Breast epithelium (tissue), 4 donors: ENCODE measurements around the gene RBFOX1. TPM values are rescaled to one million over a fixed set of nuclear protein-coding genes. Genes with fewer than 3 reads are reported as not detected.

ENCODE experiments used
- DNase-seq, 2 donors: peaks; one replicate each; pipeline ENCODE4 v3.0.0-alpha.2; 2019; ENCODE audit warnings: low spot score in 2 of 2
- H3K27ac ChIP-seq, 2 donors: fragments of 200-600 bp; sonication (generic) in 1 of 2; one replicate each; pipeline ENCODE4 v1.5.1; 2016 to 2019; ENCODE audit warnings: mild to moderate bottlenecking in 1 of 2
- H3K27me3 ChIP-seq, 2 donors: fragments of 200-600 bp; sonication (generic) in 1 of 2; one replicate each; pipeline versions ENCODE4 v1.5.1 to v1.6.0; 2017 to 2019; ENCODE audit warnings: control low read depth in 1 of 2, mild to moderate bottlenecking in 1 of 2
- H3K36me3 ChIP-seq: fragments of 200-600 bp; one replicate; pipeline ENCODE4 v1.5.1; 2019
- H3K4me1 ChIP-seq, 2 donors: fragments of 200-600 bp; sonication (generic); one replicate each; pipeline ENCODE4 v1.5.1; 2016 to 2019; ENCODE audit warnings: control low read depth in 1 of 2
- H3K4me3 ChIP-seq, 3 donors: fragments of 200-600 bp; sonication (generic); 1 replicate in 2 of 3; 2 replicates in 1 of 3; pipeline ENCODE4 v1.5.1; 2016 to 2019; ENCODE audit warnings: mild to moderate bottlenecking in 3 of 3, moderate library complexity in 2 of 3
- H3K9me3 ChIP-seq, 2 donors: fragments of 200-600 bp; sonication (generic) in 1 of 2; one replicate each; pipeline ENCODE4 v1.5.1; 2016 to 2019; ENCODE audit warnings: control low read depth in 1 of 2
- POLR2A ChIP-seq: fragments of 450-650 bp; IDR thresholded peaks from one replicate; pipeline ENCODE4 v1.6.1; 2016; ENCODE audit warnings: antibody characterized with exemption, mild to moderate bottlenecking, moderate library complexity
- POLR2AphosphoS5 ChIP-seq, 3 donors: sonication (generic); formaldehyde crosslinking; IDR thresholded peaks; one replicate each; pipeline ENCODE4 v1.6.1; 2017; ENCODE audit warnings: antibody characterized with exemption in 3 of 3
- intact Hi-C: fragments of 100-400 bp; cut with DNase I; formaldehyde crosslinking; loops from one replicate; pipeline ENCODE4 v1.15.1; 2023; ENCODE audit warnings: low total_unique reads
- total RNA-seq, 3 donors: library from RNA; depleted of rRNA; stranded (reverse); fragments of >200 nt; gene quantifications; one replicate each; pipeline ENCODE4 v1.1.0, GENCODE V29; 2016
- TF ChIP-seq, protein P1 (sequence below), 3 donors: fragments of 450-650 bp; IDR thresholded peaks; one replicate each; pipeline ENCODE4 v1.5.1; 2016 to 2017; ENCODE audit warnings: antibody characterized with exemption in 3 of 3, mild to moderate bottlenecking in 3 of 3, moderate library complexity in 3 of 3

RBFOX1 gene
- total RNA-seq, 3 donors from 2014 or later, result 0.29 TPM; not detected in 2

DNA sequence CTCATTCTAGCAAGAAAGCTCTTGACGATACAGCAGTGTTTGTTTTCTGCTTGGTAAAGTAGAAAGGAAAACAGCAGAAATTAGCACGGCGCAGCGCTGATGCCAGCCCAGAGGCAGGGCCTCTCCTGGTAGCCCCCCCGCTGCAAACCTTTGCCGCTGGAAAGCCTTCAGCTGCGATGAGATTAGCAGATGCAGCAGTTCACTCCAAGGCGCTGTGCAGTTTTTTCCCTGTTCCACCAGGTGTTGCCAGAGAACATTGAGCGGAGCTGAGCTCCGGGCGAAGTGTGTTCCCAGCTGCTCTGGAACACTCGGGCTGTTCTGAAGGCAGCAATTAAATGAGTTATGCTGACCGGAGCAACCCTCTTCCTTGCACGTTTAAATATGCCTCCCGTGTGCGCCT lies 72.5 kb downstream of the RBFOX1 start:
- TF ChIP-seq POLR2A, result no peak
- TF ChIP-seq, protein P1, sequence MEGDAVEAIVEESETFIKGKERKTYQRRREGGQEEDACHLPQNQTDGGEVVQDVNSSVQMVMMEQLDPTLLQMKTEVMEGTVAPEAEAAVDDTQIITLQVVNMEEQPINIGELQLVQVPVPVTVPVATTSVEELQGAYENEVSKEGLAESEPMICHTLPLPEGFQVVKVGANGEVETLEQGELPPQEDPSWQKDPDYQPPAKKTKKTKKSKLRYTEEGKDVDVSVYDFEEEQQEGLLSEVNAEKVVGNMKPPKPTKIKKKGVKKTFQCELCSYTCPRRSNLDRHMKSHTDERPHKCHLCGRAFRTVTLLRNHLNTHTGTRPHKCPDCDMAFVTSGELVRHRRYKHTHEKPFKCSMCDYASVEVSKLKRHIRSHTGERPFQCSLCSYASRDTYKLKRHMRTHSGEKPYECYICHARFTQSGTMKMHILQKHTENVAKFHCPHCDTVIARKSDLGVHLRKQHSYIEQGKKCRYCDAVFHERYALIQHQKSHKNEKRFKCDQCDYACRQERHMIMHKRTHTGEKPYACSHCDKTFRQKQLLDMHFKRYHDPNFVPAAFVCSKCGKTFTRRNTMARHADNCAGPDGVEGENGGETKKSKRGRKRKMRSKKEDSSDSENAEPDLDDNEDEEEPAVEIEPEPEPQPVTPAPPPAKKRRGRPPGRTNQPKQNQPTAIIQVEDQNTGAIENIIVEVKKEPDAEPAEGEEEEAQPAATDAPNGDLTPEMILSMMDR (IDR thresholded peaks at IDR 0.05), result peak in 2 of 3 donors; percentile 21
- no peak for TF ChIP-seq POLR2AphosphoS5 (IDR thresholded peaks at IDR 0.05)
- no peaks in the 10 kb centered on the region for H3K4me1 ChIP-seq
- no peak overlapping the region for H3K27ac ChIP-seq
- H3K36me3 ChIP-seq, result no peaks in the 10 kb centered on the region
- no peaks in the 10 kb centered on the region for H3K9me3 ChIP-seq
- DNase-seq, result no peak
- intact Hi-C loops, result no loop called here
- H3K27me3 ChIP-seq, result no peaks in the 10 kb centered on the region
- no peak overlapping the region for H3K4me3 ChIP-seq

DNA sequence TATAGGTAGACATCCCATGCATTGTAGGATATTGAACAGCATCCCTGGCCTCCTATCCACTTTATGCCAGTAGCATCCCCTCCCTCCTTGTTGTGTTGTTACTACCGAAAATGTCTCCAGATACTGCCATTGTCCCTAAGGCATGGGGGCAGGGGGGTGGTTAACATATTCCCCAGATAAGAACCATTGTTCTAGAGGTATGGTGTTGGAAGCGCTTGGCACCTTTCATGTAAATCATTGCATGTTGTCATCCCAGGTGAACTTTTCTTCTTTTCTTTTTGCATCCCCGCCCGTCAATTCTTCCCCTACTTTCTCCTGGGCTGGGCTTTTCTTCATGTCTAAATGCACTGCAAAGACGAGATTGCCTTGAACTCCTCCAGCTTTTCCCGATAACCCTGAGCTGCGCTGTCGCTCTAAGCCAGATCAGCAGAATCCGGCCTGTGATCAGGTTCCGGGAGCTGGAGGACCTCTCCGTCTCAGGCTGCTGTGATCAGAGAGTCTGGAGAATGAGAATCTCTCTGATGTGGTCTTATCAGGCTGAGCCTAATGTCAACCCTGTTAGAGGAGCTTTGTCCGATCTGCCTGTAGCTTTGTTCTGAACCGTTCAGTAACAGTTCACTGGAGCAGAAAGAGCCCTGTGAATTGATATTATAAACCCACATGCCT lies 76.2 kb downstream of the RBFOX1 start:
- H3K4me3 ChIP-seq, result no peak overlapping the region
- H3K9me3 ChIP-seq, result peaks cover 0 to 4% of the 10 kb centered on the region in 2 donors
- no peak overlapping the region for H3K27ac ChIP-seq
- intact Hi-C loops, result no loop called here
- H3K36me3 ChIP-seq, result no peaks in the 10 kb centered on the region
- no peaks in the 10 kb centered on the region for H3K4me1 ChIP-seq
- DNase-seq, result no peak
- TF ChIP-seq, protein P1 (IDR thresholded peaks at IDR 0.05), result no peak
- TF ChIP-seq POLR2AphosphoS5 (IDR thresholded peaks at IDR 0.05), result no peak
- no peak for TF ChIP-seq POLR2A
- H3K27me3 ChIP-seq, result no peaks in the 10 kb centered on the region

- H3K27ac ChIP-seq, result no peak overlapping the region
- H3K27me3 ChIP-seq, result no peaks in the 10 kb centered on the region
- DNase-seq, result no peak
- no peak overlapping the region for H3K4me3 ChIP-seq
- no peaks in the 10 kb centered on the region for H3K9me3 ChIP-seq
- TF ChIP-seq, protein P1 (IDR thresholded peaks at IDR 0.05), result no peak
- TF ChIP-seq POLR2AphosphoS5 (IDR thresholded peaks at IDR 0.05) (no peak), POLR2A (no peak)
- intact Hi-C loops, result no loop called here
- no peaks in the 10 kb centered on the region for H3K4me1 ChIP-seq
- H3K36me3 ChIP-seq, result no peaks in the 10 kb centered on the region
These were observed 86.8 kb downstream of the RBFOX1 start for GRCh38 chr16:7419441-7419840.

DNA sequence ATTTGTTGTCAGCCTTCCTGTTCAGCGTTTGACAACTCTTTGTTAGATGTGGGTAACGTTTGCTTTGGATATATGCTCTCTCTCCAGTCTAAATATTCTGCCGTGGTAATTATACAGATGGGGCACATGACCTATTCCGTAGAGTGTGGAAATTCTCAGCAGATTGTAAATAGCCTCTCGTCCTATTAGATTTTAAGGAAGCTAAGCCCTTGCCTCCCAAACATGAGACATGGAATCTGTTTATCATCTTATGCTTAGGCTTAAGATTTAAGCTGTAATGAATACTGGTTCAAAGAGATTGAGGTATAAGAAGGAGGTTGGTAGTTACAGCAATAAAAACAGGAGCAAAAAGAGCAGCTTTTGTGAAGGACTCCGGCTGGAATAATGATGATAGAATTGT lies 87.4 kb downstream of the RBFOX1 start:
- TF ChIP-seq, protein P1 (IDR thresholded peaks at IDR 0.05), result no peak
- TF ChIP-seq POLR2AphosphoS5 (IDR thresholded peaks at IDR 0.05) (no peak), POLR2A (no peak)
- no peak overlapping the region for H3K4me3 ChIP-seq
- intact Hi-C loops, result no loop called here
- no peaks in the 10 kb centered on the region for H3K27me3 ChIP-seq
- DNase-seq, result no peak
- no peaks in the 10 kb centered on the region for H3K9me3 ChIP-seq
- H3K27ac ChIP-seq, result no peak overlapping the region
- no peaks in the 10 kb centered on the region for H3K4me1 ChIP-seq
- no peaks in the 10 kb centered on the region for H3K36me3 ChIP-seq

- Histone ChIP-seq H3K36me3 (no peaks in the 10 kb centered on the region), H3K4me1 (no peaks in the 10 kb centered on the region), H3K9me3 (no peaks in the 10 kb centered on the region), H3K27me3 (no peaks in the 10 kb centered on the region), H3K4me3 (no peak overlapping the region), H3K27ac (no peak overlapping the region)
- intact Hi-C loops, result no loop called here
- no peak for DNase-seq
- TF ChIP-seq, protein P1 (IDR thresholded peaks at IDR 0.05), result no peak
- TF ChIP-seq POLR2AphosphoS5 (IDR thresholded peaks at IDR 0.05) (no peak), POLR2A (no peak)
These were observed 88.2 kb downstream of the RBFOX1 start for GRCh38 chr16:7420843-7421242.
